Endothelial cell (in vitro differentiated cells): ENCODE results near the gene PNMA8A. TPM values are rescaled to one million over a fixed set of nuclear protein-coding genes. Genes with fewer than 3 reads are reported as not detected.
A peak's percentile ranks its signal among the peaks of the same experiment; 100 is the strongest.

Source experiments
- DNase-seq: peaks from one replicate; pipeline ENCODE4 v3.0.0; 2021; ENCODE audit warnings: low spot score
- H3K27ac Mint-ChIP-seq: one replicate; pipeline ENCODE4 v1.8.0; 2021; ENCODE audit warnings: mixed read lengths, inconsistent platforms; ENCODE audit not compliant: unreplicated experiment
- H3K27me3 Mint-ChIP-seq: one replicate; pipeline ENCODE4 v1.8.0; 2021; ENCODE audit warnings: mild to moderate bottlenecking, moderate library complexity, mixed read lengths, inconsistent platforms; ENCODE audit not compliant: unreplicated experiment
- H3K36me3 Mint-ChIP-seq: one replicate; pipeline ENCODE4 v1.8.0; 2021; ENCODE audit warnings: mild to moderate bottlenecking, low read depth, mixed read lengths, inconsistent platforms; ENCODE audit not compliant: unreplicated experiment
- H3K4me1 Mint-ChIP-seq: one replicate; pipeline ENCODE4 v1.8.0; 2021; ENCODE audit warnings: mild to moderate bottlenecking, mixed read lengths, inconsistent platforms; ENCODE audit not compliant: unreplicated experiment
- H3K4me3 Mint-ChIP-seq: one replicate; pipeline ENCODE4 v1.8.0; 2021; ENCODE audit warnings: mild to moderate bottlenecking, mixed read lengths, inconsistent platforms; ENCODE audit not compliant: unreplicated experiment
- H3K9me3 Mint-ChIP-seq: one replicate; pipeline ENCODE4 v1.8.0; 2021; ENCODE audit warnings: mixed read lengths, inconsistent platforms; ENCODE audit not compliant: unreplicated experiment
- total RNA-seq: library from RNA; stranded (reverse); fragmentation: NEBNext Ultra II Directional; extraction: Animal tissue kit (Norgen Biotek cat#: 25700); gene quantifications from one replicate; pipeline ENCODE4 v1.2.1, GENCODE V29; 2021; ENCODE audit not compliant: unreplicated experiment
- TF ChIP-seq, protein P1 (sequence below): fragments of 200-600 bp; sonication (generic); IDR thresholded peaks from one replicate; pipeline ENCODE4 v1.5.0; 2021; ENCODE audit warnings: antibody characterized with exemption; ENCODE audit not compliant: unreplicated experiment

Gene PNMA8A
- total RNA-seq, 1 donor from 2014 or later: 12.4 TPM

DNA sequence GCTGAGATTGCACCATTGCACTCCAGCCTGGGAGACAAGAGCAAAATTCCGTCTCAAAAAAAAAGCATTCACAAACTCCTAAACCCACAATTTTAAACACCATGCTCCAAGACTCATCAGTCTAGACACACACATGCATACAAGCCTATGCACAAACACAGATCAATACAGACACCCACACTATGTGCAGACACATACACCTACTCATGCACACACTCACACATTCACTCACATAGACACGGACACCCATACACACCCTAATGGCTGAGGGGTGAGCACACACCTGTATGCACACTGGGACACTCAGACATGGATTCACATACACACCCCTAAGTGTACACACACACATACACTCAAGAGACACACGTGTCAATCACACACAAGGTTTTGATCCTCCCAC lies 15.0 kb upstream of the PNMA8A start:
- Mint-ChIP-seq H3K4me3 (no peak overlapping the region), H3K27ac (no peak overlapping the region), H3K4me1 (peaks cover 15% of the 10 kb centered on the region), H3K36me3 (peaks cover 3% of the 10 kb centered on the region), H3K27me3 (peaks cover 11% of the 10 kb centered on the region), H3K9me3 (no peaks in the 10 kb centered on the region)
- TF ChIP-seq, protein P1, sequence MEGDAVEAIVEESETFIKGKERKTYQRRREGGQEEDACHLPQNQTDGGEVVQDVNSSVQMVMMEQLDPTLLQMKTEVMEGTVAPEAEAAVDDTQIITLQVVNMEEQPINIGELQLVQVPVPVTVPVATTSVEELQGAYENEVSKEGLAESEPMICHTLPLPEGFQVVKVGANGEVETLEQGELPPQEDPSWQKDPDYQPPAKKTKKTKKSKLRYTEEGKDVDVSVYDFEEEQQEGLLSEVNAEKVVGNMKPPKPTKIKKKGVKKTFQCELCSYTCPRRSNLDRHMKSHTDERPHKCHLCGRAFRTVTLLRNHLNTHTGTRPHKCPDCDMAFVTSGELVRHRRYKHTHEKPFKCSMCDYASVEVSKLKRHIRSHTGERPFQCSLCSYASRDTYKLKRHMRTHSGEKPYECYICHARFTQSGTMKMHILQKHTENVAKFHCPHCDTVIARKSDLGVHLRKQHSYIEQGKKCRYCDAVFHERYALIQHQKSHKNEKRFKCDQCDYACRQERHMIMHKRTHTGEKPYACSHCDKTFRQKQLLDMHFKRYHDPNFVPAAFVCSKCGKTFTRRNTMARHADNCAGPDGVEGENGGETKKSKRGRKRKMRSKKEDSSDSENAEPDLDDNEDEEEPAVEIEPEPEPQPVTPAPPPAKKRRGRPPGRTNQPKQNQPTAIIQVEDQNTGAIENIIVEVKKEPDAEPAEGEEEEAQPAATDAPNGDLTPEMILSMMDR: no peak
- DNase-seq: no peak

- TF ChIP-seq, protein P1: no peak
- no peak for DNase-seq
- H3K4me3 Mint-ChIP-seq: no peak overlapping the region
- H3K9me3 Mint-ChIP-seq: no peaks in the 10 kb centered on the region
- peaks cover 8% of the 10 kb centered on the region for H3K27me3 Mint-ChIP-seq
- H3K4me1 Mint-ChIP-seq: peaks cover 20% of the 10 kb centered on the region
- no peak overlapping the region for H3K27ac Mint-ChIP-seq
- peaks cover 3% of the 10 kb centered on the region for H3K36me3 Mint-ChIP-seq
Measured at GRCh38 chr19:46484656-46485055, 13.3 kb upstream of the PNMA8A start.

GRCh38 chr19:46482631-46483030 lies 11.3 kb upstream of the PNMA8A start:
- peaks cover 15% of the 10 kb centered on the region for H3K4me1 Mint-ChIP-seq
- TF ChIP-seq, protein P1: no peak
- H3K27me3 Mint-ChIP-seq: peaks cover 3% of the 10 kb centered on the region
- no peaks in the 10 kb centered on the region for H3K36me3 Mint-ChIP-seq
- DNase-seq: no peak
- H3K9me3 Mint-ChIP-seq: no peaks in the 10 kb centered on the region
- no peak overlapping the region for H3K27ac Mint-ChIP-seq
- no peak overlapping the region for H3K4me3 Mint-ChIP-seq

DNA sequence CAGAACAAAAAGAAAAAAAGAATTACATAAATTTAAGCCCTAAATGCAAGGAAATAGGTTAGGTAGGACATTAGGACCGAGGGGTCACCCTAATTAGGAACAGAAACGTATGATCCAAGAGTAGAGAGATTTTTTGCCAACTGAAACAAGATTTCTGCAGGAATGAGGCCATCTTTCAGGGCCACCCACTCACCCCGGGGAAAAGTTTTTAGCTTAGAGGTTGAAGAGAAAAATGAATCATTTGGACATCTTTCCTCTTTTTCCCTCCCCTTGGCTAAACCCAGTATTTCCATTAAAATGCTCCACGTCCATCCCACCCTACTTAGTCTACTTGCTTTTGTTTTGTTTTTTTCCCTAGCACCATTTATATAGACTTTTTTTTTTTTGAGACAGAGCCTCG lies 10.6 kb upstream of the PNMA8A start:
- H3K4me3 Mint-ChIP-seq: no peak overlapping the region
- TF ChIP-seq, protein P1: no peak
- peaks cover 3% of the 10 kb centered on the region for H3K27me3 Mint-ChIP-seq
- no peaks in the 10 kb centered on the region for H3K9me3 Mint-ChIP-seq
- H3K4me1 Mint-ChIP-seq: peaks cover 12% of the 10 kb centered on the region
- peak overlapping the region; percentile 98 for H3K27ac Mint-ChIP-seq
- no peak for DNase-seq
- H3K36me3 Mint-ChIP-seq: no peaks in the 10 kb centered on the region

DNA sequence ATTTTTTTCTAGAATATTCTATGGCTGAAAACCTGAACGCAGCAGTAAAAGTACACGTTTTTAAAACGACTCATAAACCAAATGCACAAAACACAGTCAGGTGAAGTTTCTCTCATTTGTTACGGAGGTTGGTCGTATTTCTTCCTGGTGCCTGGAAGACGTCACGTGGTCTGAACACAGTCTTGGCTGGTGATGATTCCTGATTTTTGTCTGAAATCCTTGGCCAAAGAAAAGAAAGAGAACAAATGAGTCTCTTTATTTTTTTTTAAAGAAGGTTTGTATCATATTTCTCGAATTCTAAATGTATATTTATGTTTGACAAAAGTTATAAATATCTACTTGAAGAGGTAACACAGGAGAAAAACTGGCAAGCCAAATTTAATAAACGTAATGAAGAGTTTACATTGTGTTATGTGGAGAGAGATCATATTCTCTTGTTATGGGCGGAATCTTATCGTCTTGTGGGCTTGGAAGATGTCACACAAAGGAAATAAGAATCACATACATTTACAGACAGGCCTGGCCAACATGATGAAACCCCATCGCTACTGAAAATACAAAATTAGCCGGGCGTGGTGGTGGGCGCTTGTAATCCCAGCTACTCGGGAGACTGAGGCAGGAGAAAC lies 10.0 kb upstream of the PNMA8A start:
- Mint-ChIP-seq H3K4me1 (peaks cover 12% of the 10 kb centered on the region), H3K4me3 (no peak overlapping the region), H3K27ac (peak overlapping the region; percentile 98), H3K27me3 (peaks cover 3% of the 10 kb centered on the region), H3K9me3 (no peaks in the 10 kb centered on the region), H3K36me3 (no peaks in the 10 kb centered on the region)
- TF ChIP-seq, protein P1: no peak
- DNase-seq: no peak
